ENCODE measurements around the gene PTGR3.
A peak's percentile ranks its signal among the peaks of the same experiment; 100 is the strongest.

The PTGR3 gene

GRCh38 chr18:75178376-75178775 lies 30.6 kb downstream of the PTGR3 start:
- Histone ChIP-seq H3K9ac (ENCODE audit: low read depth, low read length) (no peak overlapping the region), H3K4me3 (ENCODE audit: low read depth in 1 of 2, low read length in 2 of 2) (no peak overlapping the region)
- TF ChIP-seq CTCF (IDR thresholded peaks at IDR 0.05; ENCODE audit: borderline replicate concordance, extremely low read depth, low read length, poor library complexity, severe bottlenecking) (no peak), EZH2 (IDR thresholded peaks at IDR 0.05; ENCODE audit: borderline replicate concordance, low read depth, low read length, severe bottlenecking) (no peak)

GRCh38 chr18:75176849-75177248 lies 32.1 kb downstream of the PTGR3 start:
- no peaks in the 10 kb centered on the region for H3K9me3 ChIP-seq (ENCODE audit: insufficient read depth, low read length, severe bottlenecking)
- no peak overlapping the region for H3K4me2 ChIP-seq (ENCODE audit: insufficient read depth, low read length)
- H3K36me3 ChIP-seq (ENCODE audit: insufficient read depth, low read length), result no peaks in the 10 kb centered on the region
- H3K79me2 ChIP-seq (ENCODE audit: insufficient read depth, low read length), result no peaks in the 10 kb centered on the region
- no peak overlapping the region for H3K9ac ChIP-seq (ENCODE audit: low read depth, low read length)
- no peak overlapping the region for H2AFZ ChIP-seq (ENCODE audit: low read depth, low read length)
- H3K4me3 ChIP-seq (ENCODE audit: low read depth in 1 of 2, low read length in 2 of 2), result no peak overlapping the region
- H3K4me1 ChIP-seq (ENCODE audit: insufficient read depth, low read length), result peaks cover 12% of the 10 kb centered on the region; the same call in 1 of the 2 replicates
- H4K20me1 ChIP-seq (ENCODE audit: insufficient read depth, low read length), result no peaks in the 10 kb centered on the region
- TF ChIP-seq CTCF (IDR thresholded peaks at IDR 0.05; ENCODE audit: borderline replicate concordance, extremely low read depth, low read length, poor library complexity, severe bottlenecking) (no peak), EZH2 (IDR thresholded peaks at IDR 0.05; ENCODE audit: borderline replicate concordance, low read depth, low read length, severe bottlenecking) (no peak)
- no peak overlapping the region for H3K27ac ChIP-seq (ENCODE audit: low read length)
- ATAC-seq (ENCODE audit: insufficient read depth, low read depth) (no peak), DNase-seq (no peak)
- H3K27me3 ChIP-seq (ENCODE audit: insufficient read depth, low read length, poor library complexity), result no peaks in the 10 kb centered on the region

More at GRCh38 chr18:75178376-75178775, 30.6 kb downstream of the PTGR3 start:
- H3K36me3 ChIP-seq (ENCODE audit: insufficient read depth, low read length), result no peaks in the 10 kb centered on the region
- no peaks in the 10 kb centered on the region for H4K20me1 ChIP-seq (ENCODE audit: insufficient read depth, low read length)
- H3K27ac ChIP-seq (ENCODE audit: low read length), result no peak overlapping the region
- no peaks in the 10 kb centered on the region for H3K27me3 ChIP-seq (ENCODE audit: insufficient read depth, low read length, poor library complexity)
- H3K4me1 ChIP-seq (ENCODE audit: insufficient read depth, low read length), result peaks cover 12% of the 10 kb centered on the region; the same call in 1 of the 2 replicates
- no peak for DNase-seq
- no peak for ATAC-seq (ENCODE audit: insufficient read depth, low read depth)
- H3K9me3 ChIP-seq (ENCODE audit: insufficient read depth, low read length, severe bottlenecking), result no peaks in the 10 kb centered on the region
- no peak overlapping the region for H3K4me2 ChIP-seq (ENCODE audit: insufficient read depth, low read length)
- no peak overlapping the region for H2AFZ ChIP-seq (ENCODE audit: low read depth, low read length)
- no peaks in the 10 kb centered on the region for H3K79me2 ChIP-seq (ENCODE audit: insufficient read depth, low read length)

GRCh38 chr18:75173738-75174137 lies 35.2 kb downstream of the PTGR3 start:
- no peak overlapping the region for H3K4me2 ChIP-seq (ENCODE audit: insufficient read depth, low read length)
- H3K27me3 ChIP-seq (ENCODE audit: insufficient read depth, low read length, poor library complexity), result no peaks in the 10 kb centered on the region
- peak; percentile 85 for ATAC-seq (ENCODE audit: insufficient read depth, low read depth)

More at GRCh38 chr18:75173738-75174137, 35.2 kb downstream of the PTGR3 start:
- no peak for TF ChIP-seq CTCF (IDR thresholded peaks at IDR 0.05; ENCODE audit: borderline replicate concordance, extremely low read depth, low read length, poor library complexity, severe bottlenecking)
- TF ChIP-seq EZH2 (IDR thresholded peaks at IDR 0.05; ENCODE audit: borderline replicate concordance, low read depth, low read length, severe bottlenecking), result no peak
- H3K4me3 ChIP-seq (ENCODE audit: low read depth in 1 of 2, low read length in 2 of 2), result no peak overlapping the region
- peaks cover 12% of the 10 kb centered on the region; the same call in 1 of the 2 replicates for H3K4me1 ChIP-seq (ENCODE audit: insufficient read depth, low read length)
- H3K9me3 ChIP-seq (ENCODE audit: insufficient read depth, low read length, severe bottlenecking), result no peaks in the 10 kb centered on the region
- H3K27ac ChIP-seq (ENCODE audit: low read length), result no peak overlapping the region
- H2AFZ ChIP-seq (ENCODE audit: low read depth, low read length), result no peak overlapping the region
- H4K20me1 ChIP-seq (ENCODE audit: insufficient read depth, low read length), result no peaks in the 10 kb centered on the region
- DNase-seq, result peak; percentile 49
- no peaks in the 10 kb centered on the region for H3K36me3 ChIP-seq (ENCODE audit: insufficient read depth, low read length)
- H3K79me2 ChIP-seq (ENCODE audit: insufficient read depth, low read length), result no peaks in the 10 kb centered on the region
- H3K9ac ChIP-seq (ENCODE audit: low read depth, low read length), result no peak overlapping the region
